Mucosa of descending colon (tissue), 3 donors: ENCODE results near the gene TIPRL. TPM values are rescaled to one million over a fixed set of nuclear protein-coding genes. Genes with fewer than 3 reads are reported as not detected.
"Not testable (repeated sequence)": the region's sequence is repeated elsewhere in the genome, so short reads cannot be mapped to it uniquely, and the experiment has no call there.

Experiments
- ATAC-seq: fragments of 200-7000 bp; cut with Tn5 transposase; one replicate; pipeline ENCODE4 v1.9.1; 2020; ENCODE audit warnings: mild to moderate bottlenecking, moderate library complexity
- DNase-seq, 3 donors: peaks; one replicate each; pipeline ENCODE4 v3.0.0-alpha.2; 2020
- H3K36me3 ChIP-seq: fragments of 200-600 bp; one replicate; pipeline ENCODE4 v1.8.0; 2021; ENCODE audit warnings: low read depth, mild to moderate bottlenecking
- H3K4me1 ChIP-seq: fragments of 200-600 bp; one replicate; pipeline ENCODE4 v1.8.0; 2021; ENCODE audit warnings: low read depth, mild to moderate bottlenecking
- H3K4me3 ChIP-seq: fragments of 200-600 bp; one replicate; pipeline ENCODE4 v1.8.0; 2021; ENCODE audit warnings: mild to moderate bottlenecking
- H3K9me3 ChIP-seq: fragments of 200-600 bp; one replicate; pipeline ENCODE4 v1.8.0; 2021; ENCODE audit warnings: mild to moderate bottlenecking
- intact Hi-C, 2 donors: fragments of 100-400 bp; cut with DNase I in 1 of 2; cut with micrococcal nuclease in 1 of 2; formaldehyde crosslinking; loops; one replicate each; pipeline versions ENCODE4 v1.11.0 to v1.11.1; 2022; cut with DNase I, micrococcal nuclease
- total RNA-seq, 3 donors: library from RNA; stranded (reverse); fragmentation: NEBNext Ultra II Directional in 2 of 3; extraction: Animal tissue kit (Norgen Biotek cat#: 25700) in 2 of 3; gene quantifications; one replicate each; pipeline versions ENCODE4 v1.2.1 to v1.2.4, GENCODE V29; 2021 to 2023
- TF ChIP-seq, protein P1 (sequence below): fragments of 200-600 bp; IDR thresholded peaks from one replicate; pipeline ENCODE4 v1.8.0; 2022; ENCODE audit warnings: antibody characterized with exemption, mild to moderate bottlenecking
- donor health status: DM: no; HTN: no; CAD: no; lungs with moderate emphysema.
- donor health status: DM: no; HTN: no; CAD: no.
- donor health status: DM: no; HTN: yes; CAD: no.

TIPRL gene
- total RNA-seq, 3 donors from 2014 or later, result 30.1 to 37.4 (median 33.5) TPM

DNA sequence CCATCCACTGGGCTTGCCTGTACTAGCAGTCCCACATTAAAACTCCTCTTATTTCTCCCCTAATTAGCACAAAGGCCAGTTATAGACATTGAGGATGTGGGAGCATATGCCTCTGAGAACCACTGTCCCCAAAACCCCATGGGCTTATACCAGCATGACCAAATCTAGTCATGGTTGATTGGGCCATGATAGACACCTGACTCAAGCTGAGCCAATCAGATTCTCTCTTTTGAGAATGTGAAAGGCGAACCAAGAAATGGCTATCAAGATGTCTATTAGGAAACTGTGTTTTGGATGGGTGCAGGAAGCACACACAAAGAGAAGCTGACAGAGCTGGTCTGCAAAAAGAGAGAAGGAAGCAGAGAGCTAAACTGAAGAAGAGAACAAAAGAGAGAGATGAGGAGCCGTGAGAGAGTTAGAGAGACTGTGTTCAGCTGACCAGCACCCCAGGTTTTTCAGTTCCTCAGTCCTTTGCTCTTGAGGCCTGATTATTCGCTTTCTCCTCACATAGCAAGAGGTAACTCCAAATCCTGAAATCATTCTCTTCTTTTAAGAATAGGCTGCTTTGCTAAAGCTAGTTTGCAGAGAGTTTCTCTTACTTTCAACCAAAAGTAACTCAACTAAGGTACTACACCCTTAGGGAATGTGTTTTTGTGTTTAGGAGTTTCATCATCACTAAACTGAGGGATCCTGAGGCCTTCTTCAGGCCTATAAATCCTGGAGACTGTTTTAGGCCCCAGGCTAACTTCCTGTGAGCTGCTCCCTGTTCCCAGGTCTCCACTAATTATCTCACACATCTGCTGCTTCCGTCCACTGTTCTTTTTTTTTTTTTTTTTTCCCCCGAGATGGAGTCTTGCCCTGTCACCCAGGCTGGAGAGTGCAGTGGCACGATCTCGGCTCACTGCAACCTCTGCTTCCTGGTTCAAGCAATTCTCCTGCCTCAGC lies 7.9 kb upstream of the TIPRL start:
- ATAC-seq, result no peak
- no peaks in the 10 kb centered on the region for H3K36me3 ChIP-seq
- no peak overlapping the region for H3K4me3 ChIP-seq
- TF ChIP-seq, protein P1, sequence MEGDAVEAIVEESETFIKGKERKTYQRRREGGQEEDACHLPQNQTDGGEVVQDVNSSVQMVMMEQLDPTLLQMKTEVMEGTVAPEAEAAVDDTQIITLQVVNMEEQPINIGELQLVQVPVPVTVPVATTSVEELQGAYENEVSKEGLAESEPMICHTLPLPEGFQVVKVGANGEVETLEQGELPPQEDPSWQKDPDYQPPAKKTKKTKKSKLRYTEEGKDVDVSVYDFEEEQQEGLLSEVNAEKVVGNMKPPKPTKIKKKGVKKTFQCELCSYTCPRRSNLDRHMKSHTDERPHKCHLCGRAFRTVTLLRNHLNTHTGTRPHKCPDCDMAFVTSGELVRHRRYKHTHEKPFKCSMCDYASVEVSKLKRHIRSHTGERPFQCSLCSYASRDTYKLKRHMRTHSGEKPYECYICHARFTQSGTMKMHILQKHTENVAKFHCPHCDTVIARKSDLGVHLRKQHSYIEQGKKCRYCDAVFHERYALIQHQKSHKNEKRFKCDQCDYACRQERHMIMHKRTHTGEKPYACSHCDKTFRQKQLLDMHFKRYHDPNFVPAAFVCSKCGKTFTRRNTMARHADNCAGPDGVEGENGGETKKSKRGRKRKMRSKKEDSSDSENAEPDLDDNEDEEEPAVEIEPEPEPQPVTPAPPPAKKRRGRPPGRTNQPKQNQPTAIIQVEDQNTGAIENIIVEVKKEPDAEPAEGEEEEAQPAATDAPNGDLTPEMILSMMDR, result no peak
- no peak for DNase-seq
- no peaks in the 10 kb centered on the region for H3K9me3 ChIP-seq
- no peaks in the 10 kb centered on the region for H3K4me1 ChIP-seq
- intact Hi-C loops, result no loop called here

DNA sequence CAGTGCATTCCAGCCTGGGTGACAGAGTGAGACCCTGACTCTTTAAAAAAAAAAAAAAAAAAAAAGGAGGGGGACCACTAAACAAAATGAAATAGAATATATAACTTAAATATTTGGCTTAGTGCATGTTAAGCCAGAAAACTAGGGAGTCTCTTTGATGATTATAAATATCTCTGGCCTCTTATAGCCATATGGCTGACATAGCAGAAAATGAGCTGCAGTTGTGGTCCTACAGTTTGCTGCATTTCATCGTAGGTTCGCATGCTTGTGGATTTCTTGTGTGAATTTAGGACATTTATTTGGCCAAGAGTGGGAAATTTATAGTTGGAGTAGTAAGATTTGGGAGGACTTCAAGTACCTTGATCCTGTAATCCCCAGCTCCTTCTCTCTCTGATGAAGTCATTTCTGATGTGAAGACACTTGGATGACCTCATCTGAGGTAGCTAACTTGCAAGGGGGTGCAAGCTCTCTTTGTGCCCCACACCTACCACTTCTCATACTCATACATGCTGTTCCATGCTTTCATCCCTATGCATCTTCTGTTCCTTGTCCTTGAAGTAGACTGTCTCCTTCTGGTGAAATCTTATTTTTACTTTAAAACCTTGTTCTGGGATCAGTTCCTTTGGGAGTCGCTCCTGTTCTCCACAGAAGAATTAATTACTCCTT lies 6.4 kb upstream of the TIPRL start:
- Histone ChIP-seq H3K9me3 (no peaks in the 10 kb centered on the region), H3K36me3 (no peaks in the 10 kb centered on the region), H3K4me1 (no peaks in the 10 kb centered on the region), H3K4me3 (no peak overlapping the region)
- DNase-seq, result no peak
- TF ChIP-seq, protein P1, result no peak
- intact Hi-C loops, result no loop called here
- no peak for ATAC-seq

DNA sequence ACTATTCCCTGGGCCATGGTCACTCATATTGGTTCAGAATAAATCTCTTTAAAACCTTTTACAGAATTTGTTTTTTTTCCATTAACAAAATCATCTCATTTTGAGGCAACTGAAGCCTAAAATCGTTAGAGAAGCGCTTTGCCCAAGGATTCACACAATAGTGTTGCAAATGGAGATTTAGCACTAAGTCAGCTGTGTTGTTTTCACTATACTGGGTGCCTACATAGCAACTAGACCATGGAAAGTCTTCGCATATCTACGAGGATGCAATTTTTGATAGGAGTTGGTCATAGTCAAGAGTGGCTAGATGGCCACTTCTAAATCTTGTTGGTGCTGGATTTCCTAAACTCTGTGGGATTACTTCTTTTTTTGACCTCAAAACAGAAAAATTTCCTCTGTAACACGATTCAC lies 530 bp upstream of the TIPRL start:
- H3K9me3 ChIP-seq, result no peaks in the 10 kb centered on the region
- H3K4me1 ChIP-seq, result peaks cover 8% of the 10 kb centered on the region
- ATAC-seq (no peak), DNase-seq (no peak)
- intact Hi-C loops, result no loop called here
- TF ChIP-seq, protein P1, result no peak
- peak overlapping the region; percentile 76 for H3K4me3 ChIP-seq
- no peaks in the 10 kb centered on the region for H3K36me3 ChIP-seq

DNA sequence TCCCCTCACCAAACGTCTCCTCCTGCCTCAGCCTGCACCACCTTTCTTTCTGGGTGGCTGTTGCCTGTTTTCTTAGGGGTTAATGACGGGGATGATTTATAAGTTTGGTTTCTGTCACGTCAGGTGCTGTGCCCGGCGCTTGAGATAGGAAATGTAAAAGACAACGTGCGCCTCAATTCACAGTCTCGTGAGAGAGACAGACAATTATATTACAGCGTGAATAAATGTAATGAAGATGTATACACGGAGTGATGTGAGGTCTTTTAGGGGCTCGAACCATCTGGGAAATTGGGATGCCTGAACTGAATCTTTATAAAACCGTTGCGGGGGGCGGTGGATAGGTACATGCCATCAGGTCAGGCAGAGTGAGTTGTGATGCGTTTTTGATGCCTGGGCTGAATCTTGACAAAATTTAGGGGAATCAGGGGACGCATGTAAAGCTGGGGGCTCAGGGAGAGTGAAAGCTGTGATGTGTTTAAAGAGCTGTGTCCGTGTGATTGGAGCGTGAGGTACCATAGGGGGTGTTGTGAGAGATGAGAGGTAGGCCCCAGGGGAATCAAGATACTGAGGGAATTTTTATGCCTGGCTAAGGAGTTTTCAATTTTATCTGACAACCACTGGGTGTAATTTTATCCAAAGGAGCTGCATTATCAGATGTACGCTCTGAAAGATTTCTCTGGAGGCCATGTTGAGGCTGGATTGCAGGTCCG lies 831 bp downstream of the TIPRL start:
- DNase-seq, result peak in 1 of 3 donors; percentile 30
- Histone ChIP-seq H3K4me1 (peaks cover 8% of the 10 kb centered on the region), H3K36me3 (no peaks in the 10 kb centered on the region), H3K4me3 (peak overlapping the region; percentile 76), H3K9me3 (no peaks in the 10 kb centered on the region)
- no peak for ATAC-seq
- TF ChIP-seq, protein P1, result no peak
- intact Hi-C loops, result no loop called here

DNA sequence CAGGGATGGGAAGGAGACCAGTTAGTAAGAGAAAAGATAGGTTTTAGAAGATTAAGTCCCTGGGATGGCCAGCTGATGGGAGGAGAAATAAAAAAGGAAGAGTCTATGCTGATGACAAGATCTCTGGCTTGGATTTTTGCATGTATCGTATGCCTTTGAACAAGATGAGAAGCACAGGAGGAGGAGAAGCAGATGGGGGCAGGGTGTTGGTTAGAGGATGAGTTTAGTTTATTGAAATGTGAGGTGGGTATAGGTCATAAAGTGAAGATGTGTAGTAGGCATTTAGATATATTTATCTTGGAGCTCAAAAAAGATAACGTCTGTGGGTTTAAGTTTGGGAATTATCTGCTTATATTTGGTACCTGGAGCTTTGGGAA lies 1.4 kb downstream of the TIPRL start:
- intact Hi-C loops, result no loop called here
- H3K9me3 ChIP-seq, result no peaks in the 10 kb centered on the region
- H3K36me3 ChIP-seq, result no peaks in the 10 kb centered on the region
- DNase-seq (no peak), ATAC-seq (no peak)
- TF ChIP-seq, protein P1, result no peak
- H3K4me3 ChIP-seq, result no peak overlapping the region
- H3K4me1 ChIP-seq, result peaks cover 8% of the 10 kb centered on the region

DNA sequence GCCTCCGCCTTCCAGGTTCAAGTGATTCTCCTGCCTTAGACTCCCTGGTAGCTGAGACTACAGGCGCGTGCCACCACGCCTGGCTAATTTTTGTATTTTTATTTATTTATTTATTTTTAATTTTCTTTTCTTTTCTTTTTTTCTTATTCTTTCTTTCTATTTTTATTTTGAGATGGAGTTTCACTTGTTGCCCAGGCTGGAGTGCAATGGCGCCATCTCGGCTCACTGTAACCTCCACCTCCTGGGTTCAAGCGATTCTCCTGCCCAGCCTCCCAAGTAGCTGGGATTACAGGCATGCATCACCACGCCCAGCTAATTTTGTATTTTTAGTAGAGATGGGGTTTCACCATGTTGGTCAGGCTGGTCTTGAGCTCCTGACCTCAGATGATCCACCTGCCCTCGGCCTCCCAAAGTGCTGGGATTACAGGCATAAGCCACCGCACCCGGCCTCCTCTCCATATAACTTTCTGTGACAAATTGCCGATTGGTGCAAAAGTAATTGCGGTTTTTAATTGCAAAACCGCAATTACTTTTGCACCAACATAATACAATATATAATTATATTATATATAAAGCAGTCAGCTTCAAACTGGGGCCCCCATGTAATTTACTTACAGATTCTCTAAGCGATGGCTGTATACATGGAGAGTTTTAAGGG lies 2.4 kb downstream of the TIPRL start:
- DNase-seq, ATAC-seq, H3K9me3 ChIP-seq, intact Hi-C loops, H3K4me1 ChIP-seq, H3K36me3 ChIP-seq, H3K4me3 ChIP-seq: not testable (repeated sequence)
